ENCODE results near the gene AFMID. TPM values are rescaled to one million over a fixed set of nuclear protein-coding genes. Genes with fewer than 3 reads are reported as not detected.

AFMID gene
- total and polyA plus RNA-seq, 2 donors (not counting 1 experiment from before 2014, with no cell fraction given): 18.2 to 24.8 TPM

- H3K4me3 Mint-ChIP-seq: peak overlapping the region; percentile 79
- intact Hi-C loops (cut with micrococcal nuclease): loop anchor here (2.0 kb wide), 1 partner anchor 14 kb away; no protein-coding TSS in a partner anchor
- no peaks in the 10 kb centered on the region for H3K27me3 Mint-ChIP-seq
- H3K79me2 ChIP-seq (ENCODE audit: control insufficient read depth, insufficient read depth, low read length): peaks cover 23% of the 10 kb centered on the region
- 100% methylated on average over 2 of the region's 7 CpGs for WGBS (ENCODE audit: insufficient coverage)
- TF ChIP-seq CTCF (IDR thresholded peaks at IDR 0.05) (no peak), EZH2 (IDR thresholded peaks at IDR 0.05; ENCODE audit: borderline replicate concordance, insufficient read depth, low read depth, low read length, poor library complexity, severe bottlenecking) (no peak)
- ChIA-PET POLR2A (interaction anchor here (0.8 to 2.4 kb wide), 9 partner anchors 8 to 30 kb away, joined by 3 to 11 read pairs (median 4); partner anchors contain the start of genes TMC6 and TMC8), CTCF (interaction anchor here (0.8 to 5.3 kb wide), 3 partner anchors 10 to 30 kb away, joined by 3 to 34 read pairs (median 4); no protein-coding TSS in a partner anchor)
- peaks cover 0 to 13% of the 10 kb centered on the region in 2 experiments for H3K36me3 ChIP-seq (replicated peaks in 1 of 2; ENCODE audit: control extremely low read depth in 1 of 2, control insufficient read depth in 1 of 2, extremely low read depth in 1 of 2, insufficient read depth in 2 of 2, low read length in 1 of 2)
- H2AFZ ChIP-seq (ENCODE audit: insufficient read depth, low read depth, low read length, poor library complexity, severe bottlenecking): no peak overlapping the region
- ATAC-seq (ENCODE audit: low read depth) (no peak), DNase-seq (no peak)
- H3K4me1 ChIP-seq (ENCODE audit: control insufficient read depth in 2 of 2, insufficient read depth in 2 of 2, low read length in 2 of 2): peaks cover 71 to 90% of the 10 kb centered on the region in 2 donors
- H3K27me3 ChIP-seq (replicated peaks in 1 of 4; ENCODE audit: control extremely low read depth in 1 of 4, control insufficient read depth in 3 of 4, insufficient read depth in 4 of 4, low read length in 3 of 4): no peaks in the 10 kb centered on the region
- peaks cover 78% of the 10 kb centered on the region for H3K4me1 Mint-ChIP-seq
- peak overlapping the region; percentile 38 for H3K9ac ChIP-seq (ENCODE audit: low read length)
- H3K9me3 ChIP-seq (ENCODE audit: control extremely low read depth in 1 of 3, control insufficient read depth in 2 of 3, insufficient read depth in 1 of 3, low read length in 2 of 3): peaks cover 0 to 10% (median 0%) of the 10 kb centered on the region in 3 donors
- no peaks in the 10 kb centered on the region for H4K20me1 ChIP-seq (ENCODE audit: control insufficient read depth, insufficient read depth, low read length, poor library complexity, severe bottlenecking)
- H3K27ac ChIP-seq (ENCODE audit: low read length in 2 of 2): peak overlapping the region; percentile 97 to 98
- no peaks in the 10 kb centered on the region for H3K9me3 Mint-ChIP-seq (ENCODE audit: insufficient read depth)
- peak overlapping the region; percentile 67 for H3K4me2 ChIP-seq (replicated peaks; ENCODE audit: low read depth, low read length, poor library complexity, severe bottlenecking)
- no peak overlapping the region for H3K4me3 ChIP-seq (ENCODE audit: control extremely low read depth in 1 of 5, extremely low read depth in 1 of 5, insufficient read depth in 1 of 5, low read depth in 2 of 5, low read length in 4 of 5)
- peak overlapping the region; percentile 95 for H3K27ac Mint-ChIP-seq
These were observed 40.7 kb upstream of the AFMID start for GRCh38 chr17:78146471-78146869.

GRCh38 chr17:78146881-78147280 lies 40.3 kb upstream of the AFMID start:
- ChIA-PET CTCF (interaction anchor here (0.8 to 5.3 kb wide), 3 partner anchors 10 to 30 kb away, joined by 3 to 34 read pairs (median 4); no protein-coding TSS in a partner anchor), POLR2A (interaction anchor here (0.8 to 2.4 kb wide), 9 partner anchors 9 to 29 kb away, joined by 3 to 11 read pairs (median 4); partner anchors contain the start of genes TMC6 and TMC8)
- Mint-ChIP-seq H3K4me3 (peak overlapping the region; percentile 79), H3K27ac (peak overlapping the region; percentile 95), H3K4me1 (peaks cover 79% of the 10 kb centered on the region), H3K27me3 (no peaks in the 10 kb centered on the region), H3K9me3 (ENCODE audit: insufficient read depth) (no peaks in the 10 kb centered on the region)
- Histone ChIP-seq H3K4me3 (ENCODE audit: control extremely low read depth in 1 of 5, extremely low read depth in 1 of 5, insufficient read depth in 1 of 5, low read depth in 2 of 5, low read length in 4 of 5) (no peak overlapping the region), H3K4me1 (ENCODE audit: control insufficient read depth in 2 of 2, insufficient read depth in 2 of 2, low read length in 2 of 2) (peaks cover 71 to 90% of the 10 kb centered on the region in 2 donors), H2AFZ (ENCODE audit: insufficient read depth, low read depth, low read length, poor library complexity, severe bottlenecking) (peak overlapping the region; percentile 41), H3K9me3 (ENCODE audit: control extremely low read depth in 1 of 3, control insufficient read depth in 2 of 3, insufficient read depth in 1 of 3, low read length in 2 of 3) (peaks cover 0 to 13% (median 0%) of the 10 kb centered on the region in 3 donors), H3K27me3 (replicated peaks in 1 of 4; ENCODE audit: control extremely low read depth in 1 of 4, control insufficient read depth in 3 of 4, insufficient read depth in 4 of 4, low read length in 3 of 4) (no peaks in the 10 kb centered on the region), H3K9ac (ENCODE audit: low read length) (peak overlapping the region; percentile 38), H3K36me3 (replicated peaks in 1 of 2; ENCODE audit: control extremely low read depth in 1 of 2, control insufficient read depth in 1 of 2, extremely low read depth in 1 of 2, insufficient read depth in 2 of 2, low read length in 1 of 2) (peaks cover 0 to 9% of the 10 kb centered on the region in 2 experiments), H3K27ac (ENCODE audit: low read length in 2 of 2) (peak overlapping the region; percentile 97 to 98), H4K20me1 (ENCODE audit: control insufficient read depth, insufficient read depth, low read length, poor library complexity, severe bottlenecking) (no peaks in the 10 kb centered on the region), H3K79me2 (ENCODE audit: control insufficient read depth, insufficient read depth, low read length) (peaks cover 23% of the 10 kb centered on the region), H3K4me2 (replicated peaks; ENCODE audit: low read depth, low read length, poor library complexity, severe bottlenecking) (peak overlapping the region; percentile 67)
- WGBS (ENCODE audit: insufficient coverage): 94% methylated on average over 5 of the region's 6 CpGs
- intact Hi-C loops (cut with micrococcal nuclease): loop anchor here (1.0 to 2.0 kb wide), 2 partner anchors 8 to 14 kb away; no protein-coding TSS in a partner anchor
- no peak for TF ChIP-seq CTCF (IDR thresholded peaks at IDR 0.05)
- TF ChIP-seq EZH2 (IDR thresholded peaks at IDR 0.05; ENCODE audit: borderline replicate concordance, insufficient read depth, low read depth, low read length, poor library complexity, severe bottlenecking): no peak
- no peak for DNase-seq
- no peak for ATAC-seq (ENCODE audit: low read depth)
